Left renal cortex interstitium (tissue), 4 donors: ENCODE data around the gene EGLN1. TPM values are rescaled to one million over a fixed set of nuclear protein-coding genes. Genes with fewer than 3 reads are reported as not detected.
"Not testable (repeated sequence)": the region's sequence is repeated elsewhere in the genome, so short reads cannot be mapped to it uniquely, and the experiment has no call there.

Experiments
- DNase-seq, 4 donors: peaks; one replicate each; pipeline ENCODE4 v3.0.0-alpha.2; 2013; ENCODE audit warnings: low read depth in 4 of 4, low spot score in 2 of 4, missing footprints in 1 of 4
- polyA plus RNA-seq, 4 donors: library from polyadenylated mRNA; unstranded; fragments of 120-200 nt; gene quantifications; one replicate each; pipeline ENCODE4 v1.2.1, GENCODE V29; 2013; ENCODE audit not compliant: insufficient read length in 4 of 4

EGLN1 gene
- polyA plus RNA-seq, 4 donors: 31.8 to 44.2 (median 38.0) TPM

- DNase-seq: no peak
Observed at GRCh38 chr1:231372501-231372900, 49.6 kb downstream of the EGLN1 start.

- DNase-seq: no peak
Observed at GRCh38 chr1:231369282-231369681, 52.8 kb downstream of the EGLN1 start.

GRCh38 chr1:231364192-231364591 is 57.9 kb downstream of the EGLN1 start:
- no peak for DNase-seq

- no peak for DNase-seq
Observed at GRCh38 chr1:231363624-231364023, 58.5 kb downstream of the EGLN1 start.

GRCh38 chr1:231362325-231362724 is 59.8 kb downstream of the EGLN1 start:
- no peak for DNase-seq

GRCh38 chr1:231359113-231359512 is 63.0 kb downstream of the EGLN1 start:
- no peak for DNase-seq

GRCh38 chr1:231357831-231358354 is 64.2 kb downstream of the EGLN1 start:
- DNase-seq: peak in 2 of 4 donors; percentile 34 to 46

- no peak for DNase-seq
Observed at GRCh38 chr1:231357187-231357772, 64.8 kb downstream of the EGLN1 start.

GRCh38 chr1:231355171-231355570 is 66.9 kb downstream of the EGLN1 start:
- DNase-seq: no peak

- no peak for DNase-seq
Observed at GRCh38 chr1:231354330-231355020, 67.6 kb downstream of the EGLN1 start.

GRCh38 chr1:231353086-231353485 is 69.0 kb downstream of the EGLN1 start:
- no peak for DNase-seq

GRCh38 chr1:231351816-231352215 is 70.3 kb downstream of the EGLN1 start:
- DNase-seq: no peak

- not testable (repeated sequence) for DNase-seq
Observed at GRCh38 chr1:231348856-231349255, 73.2 kb downstream of the EGLN1 start.

GRCh38 chr1:231348442-231348841 is 73.6 kb downstream of the EGLN1 start:
- DNase-seq: no peak

GRCh38 chr1:231347961-231348360 is 74.1 kb downstream of the EGLN1 start:
- no peak for DNase-seq

GRCh38 chr1:231340328-231341013 is 81.6 kb downstream of the EGLN1 start:
- no peak for DNase-seq

- DNase-seq: no peak
Observed at GRCh38 chr1:231338270-231339128, 83.6 kb downstream of the EGLN1 start, which contains the start of gene SPRTN. Gene SPRTN (plus strand): TSS chr1:231338293. CDS start chr1:231338384, 91 bp downstream.

GRCh38 chr1:231337472-231338269 is 84.4 kb downstream of the EGLN1 start, which contains the start of gene EXOC8:
Gene EXOC8 (minus strand): TSS chr1:231337852. CDS start chr1:231337745, 107 bp downstream.
- peak; percentile 98 to 100 (median 99) for DNase-seq

GRCh38 chr1:231337043-231337471 is 85.0 kb downstream of the EGLN1 start:
- no peak for DNase-seq
